KBM-7 (cell line): ENCODE results near the gene ZNF112.

ENCODE experiments used
- DNase-seq: peaks from one replicate; pipeline ENCODE4 v3.0.0-alpha.2; 2015
- in situ Hi-C: fragments of 300-500 bp; cut with MboI; formaldehyde crosslinking; loops from 2 replicates; pipeline ENCODE4 v1.14.3; 2020; ENCODE audit warnings: low sequenced_read_pairs, low pct_unique_long_range_greater_than_20kb, mixed read lengths

Gene ZNF112

GRCh38 chr19:44303320-44303719, 53.2 kb downstream of the ZNF112 start:
- peak; percentile 1 for DNase-seq
- in situ Hi-C loops = no loop called here

GRCh38 chr19:44284968-44285367, 71.5 kb downstream of the ZNF112 start:
- in situ Hi-C loops = no loop called here

GRCh38 chr19:44282846-44283245, 73.6 kb downstream of the ZNF112 start:
- DNase-seq = no peak
- in situ Hi-C loops = no loop called here

More at GRCh38 chr19:44284968-44285367, 71.5 kb downstream of the ZNF112 start:
- DNase-seq = no peak

GRCh38 chr19:44280916-44281315, 75.6 kb downstream of the ZNF112 start:
- in situ Hi-C loops = no loop called here
- no peak for DNase-seq

- DNase-seq = no peak
- in situ Hi-C loops = no loop called here
Measured at GRCh38 chr19:44278181-44278690, 78.2 kb downstream of the ZNF112 start.

GRCh38 chr19:44277331-44277730, 79.1 kb downstream of the ZNF112 start:
- no peak for DNase-seq
- in situ Hi-C loops = no loop called here
